Stimulated activated CD4-positive, alpha-beta T cell treated with anti-CD3 and anti-CD28 coated beads, TNF-alpha, amount 100 ng/mL, for 24 hours (primary cell): Measurements from ENCODE around the gene C2CD2.

ENCODE experiments used
- DNase-seq, 3 experiments: peaks; one replicate each; pipeline ENCODE4 v3.0.0-alpha.2; 2020; ENCODE audit warnings: low read depth in 3 of 3

The C2CD2 gene

GRCh38 chr21:41933313-41934079, 20.3 kb downstream of the C2CD2 start:
- no peak for DNase-seq

- DNase-seq = no peak
Measured at GRCh38 chr21:41932576-41933312, 21.1 kb downstream of the C2CD2 start.

GRCh38 chr21:41932191-41932575, 21.6 kb downstream of the C2CD2 start:
- no peak for DNase-seq

GRCh38 chr21:41931041-41931451, 22.8 kb downstream of the C2CD2 start:
- DNase-seq = no peak

- no peak for DNase-seq
Measured at GRCh38 chr21:41929248-41929647, 24.6 kb downstream of the C2CD2 start.

GRCh38 chr21:41928621-41929220, 25.1 kb downstream of the C2CD2 start:
- DNase-seq = no peak

GRCh38 chr21:41927727-41928409, 25.9 kb downstream of the C2CD2 start:
- DNase-seq = no peak

- no peak for DNase-seq
Measured at GRCh38 chr21:41926807-41927171, 27.0 kb downstream of the C2CD2 start.

GRCh38 chr21:41926117-41926806, 27.6 kb downstream of the C2CD2 start:
- DNase-seq = peak in 1 of 3 experiments; percentile 13

GRCh38 chr21:41925767-41926116, 28.1 kb downstream of the C2CD2 start:
- DNase-seq = no peak

GRCh38 chr21:41924368-41924754, 29.5 kb downstream of the C2CD2 start:
- DNase-seq = no peak

- DNase-seq = no peak
Measured at GRCh38 chr21:41923631-41924367, 30.0 kb downstream of the C2CD2 start.

GRCh38 chr21:41923186-41923585, 30.6 kb downstream of the C2CD2 start:
- no peak for DNase-seq

- no peak for DNase-seq
Measured at GRCh38 chr21:41921021-41921420, 32.8 kb downstream of the C2CD2 start.

- DNase-seq = no peak
Measured at GRCh38 chr21:41920476-41920875, 33.3 kb downstream of the C2CD2 start.

GRCh38 chr21:41919666-41920398, 34.0 kb downstream of the C2CD2 start:
- no peak for DNase-seq

GRCh38 chr21:41918561-41919358, 35.1 kb downstream of the C2CD2 start:
- no peak for DNase-seq

GRCh38 chr21:41917531-41917930, 36.3 kb downstream of the C2CD2 start:
- no peak for DNase-seq

- DNase-seq = no peak
Measured at GRCh38 chr21:41916888-41917433, 36.9 kb downstream of the C2CD2 start.
